NB4 (cell line): Measurements from ENCODE around the gene SNX25.

Experiments used
- CTCF ChIP-seq: IDR thresholded peaks from one replicate; pipeline ENCODE4 v1.5.1; 2012; ENCODE audit warnings: low read depth, low read length
- MYC ChIP-seq: IDR thresholded peaks from 2 replicates; pipeline ENCODE4 v1.6.1; 2011; ENCODE audit warnings: low read depth, low read length
- POLR2A ChIP-seq: IDR thresholded peaks from 2 replicates; pipeline ENCODE4 v1.6.1; 2011; ENCODE audit warnings: mild to moderate bottlenecking; ENCODE audit not compliant: insufficient read length; ENCODE audit errors: extremely low read depth

GRCh38 chr4:185323606-185324005 lies 114.2 kb downstream of the SNX25 start:
- TF ChIP-seq CTCF, result no peak
- TF ChIP-seq POLR2A, result no peak
- TF ChIP-seq MYC, result no peak
